ENCODE measurements around the gene ALKBH5.

Gene ALKBH5

DNA sequence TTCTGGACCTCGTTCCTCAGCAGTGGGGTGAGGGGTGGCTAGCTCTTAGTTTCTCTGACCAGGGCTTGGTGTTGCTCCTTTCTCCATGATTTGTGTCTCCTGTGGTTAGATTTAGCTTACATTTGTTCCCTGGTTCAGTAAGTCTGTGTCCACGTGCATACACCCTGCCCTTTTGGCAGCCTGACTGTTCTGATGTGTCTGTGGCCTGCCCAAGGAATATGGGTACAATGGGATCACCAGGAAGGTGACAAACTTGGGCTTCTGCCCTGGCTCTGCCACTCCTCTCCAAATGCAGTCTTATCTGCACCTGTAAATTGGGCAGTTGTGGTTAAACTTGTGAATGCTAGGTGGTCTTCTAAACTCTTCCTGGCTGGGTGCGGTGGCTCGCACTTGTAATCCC is 17.5 kb downstream of the ALKBH5 start:
- no peaks in the 10 kb centered on the region for H3K4me1 ChIP-seq (ENCODE audit: control insufficient read depth, low read length)
- no peak overlapping the region for H3K4me3 ChIP-seq (ENCODE audit: low read length)
- H3F3A ChIP-seq (ENCODE audit: control insufficient read depth, insufficient read depth), result no peaks in the 10 kb centered on the region
- TF ChIP-seq, protein P1, sequence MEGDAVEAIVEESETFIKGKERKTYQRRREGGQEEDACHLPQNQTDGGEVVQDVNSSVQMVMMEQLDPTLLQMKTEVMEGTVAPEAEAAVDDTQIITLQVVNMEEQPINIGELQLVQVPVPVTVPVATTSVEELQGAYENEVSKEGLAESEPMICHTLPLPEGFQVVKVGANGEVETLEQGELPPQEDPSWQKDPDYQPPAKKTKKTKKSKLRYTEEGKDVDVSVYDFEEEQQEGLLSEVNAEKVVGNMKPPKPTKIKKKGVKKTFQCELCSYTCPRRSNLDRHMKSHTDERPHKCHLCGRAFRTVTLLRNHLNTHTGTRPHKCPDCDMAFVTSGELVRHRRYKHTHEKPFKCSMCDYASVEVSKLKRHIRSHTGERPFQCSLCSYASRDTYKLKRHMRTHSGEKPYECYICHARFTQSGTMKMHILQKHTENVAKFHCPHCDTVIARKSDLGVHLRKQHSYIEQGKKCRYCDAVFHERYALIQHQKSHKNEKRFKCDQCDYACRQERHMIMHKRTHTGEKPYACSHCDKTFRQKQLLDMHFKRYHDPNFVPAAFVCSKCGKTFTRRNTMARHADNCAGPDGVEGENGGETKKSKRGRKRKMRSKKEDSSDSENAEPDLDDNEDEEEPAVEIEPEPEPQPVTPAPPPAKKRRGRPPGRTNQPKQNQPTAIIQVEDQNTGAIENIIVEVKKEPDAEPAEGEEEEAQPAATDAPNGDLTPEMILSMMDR (IDR thresholded peaks at IDR 0.05; ENCODE audit: low read depth, low read length, poor library complexity, severe bottlenecking), result no peak
- no peak for TF ChIP-seq EZH2phosphoT487 (IDR thresholded peaks at IDR 0.05; ENCODE audit: borderline replicate concordance, low read length)
- H3K9me2 ChIP-seq (replicated peaks; ENCODE audit: control insufficient read depth, low read length), result no peaks in the 10 kb centered on the region
- H3K27ac ChIP-seq (ENCODE audit: low read depth, low read length), result no peak overlapping the region
- peaks cover 18% of the 10 kb centered on the region; the same call in 1 of the 2 replicates for H4K20me1 ChIP-seq (ENCODE audit: control insufficient read depth, insufficient read depth, low read depth, low read length)
- H3K36me3 ChIP-seq (ENCODE audit: control insufficient read depth, low read length), result peaks cover 76% of the 10 kb centered on the region
- peaks cover 81% of the 10 kb centered on the region for H3K79me2 ChIP-seq (ENCODE audit: control insufficient read depth, low read length)
- H3K4me2 ChIP-seq (ENCODE audit: low read length), result no peak overlapping the region
- H3K27me3 ChIP-seq (ENCODE audit: control insufficient read depth, low read length), result no peaks in the 10 kb centered on the region
- H3K9me3 ChIP-seq (ENCODE audit: control insufficient read depth, insufficient read depth, low read length), result no peaks in the 10 kb centered on the region

DNA sequence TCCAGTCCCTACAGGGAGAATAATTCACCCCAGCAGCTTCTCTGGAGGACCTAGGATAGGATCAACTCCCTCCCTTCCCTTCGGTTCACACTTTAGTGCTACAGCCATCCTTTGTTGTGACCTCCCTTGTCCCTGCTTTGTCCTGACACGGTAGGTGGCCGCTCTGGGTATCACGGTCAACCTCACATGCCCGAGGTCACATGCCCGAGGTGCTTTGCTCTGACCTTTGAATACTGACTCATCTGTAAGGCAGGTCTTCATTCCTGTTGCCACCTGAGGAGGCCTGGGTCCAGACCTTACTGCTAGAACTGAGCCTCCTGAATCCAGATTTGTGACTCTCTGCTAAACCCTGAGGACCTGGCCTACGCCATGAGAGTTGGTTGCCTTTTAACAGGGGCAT is 19.7 kb downstream of the ALKBH5 start:
- Histone ChIP-seq H3K4me1 (ENCODE audit: control insufficient read depth, low read length) (no peaks in the 10 kb centered on the region), H3K9me3 (ENCODE audit: control insufficient read depth, insufficient read depth, low read length) (no peaks in the 10 kb centered on the region), H3K27ac (ENCODE audit: low read depth, low read length) (no peak overlapping the region), H3F3A (ENCODE audit: control insufficient read depth, insufficient read depth) (no peaks in the 10 kb centered on the region), H3K27me3 (ENCODE audit: control insufficient read depth, low read length) (no peaks in the 10 kb centered on the region), H3K4me3 (ENCODE audit: low read length) (no peak overlapping the region), H3K36me3 (ENCODE audit: control insufficient read depth, low read length) (peaks cover 74% of the 10 kb centered on the region), H3K4me2 (ENCODE audit: low read length) (no peak overlapping the region), H4K20me1 (ENCODE audit: control insufficient read depth, insufficient read depth, low read depth, low read length) (peaks cover 18% of the 10 kb centered on the region; the same call in 1 of the 2 replicates), H3K9me2 (replicated peaks; ENCODE audit: control insufficient read depth, low read length) (no peaks in the 10 kb centered on the region), H3K79me2 (ENCODE audit: control insufficient read depth, low read length) (peaks cover 60% of the 10 kb centered on the region)
- TF ChIP-seq EZH2phosphoT487 (IDR thresholded peaks at IDR 0.05; ENCODE audit: borderline replicate concordance, low read length), result no peak
- TF ChIP-seq, protein P1 (IDR thresholded peaks at IDR 0.05; ENCODE audit: low read depth, low read length, poor library complexity, severe bottlenecking), result no peak

DNA sequence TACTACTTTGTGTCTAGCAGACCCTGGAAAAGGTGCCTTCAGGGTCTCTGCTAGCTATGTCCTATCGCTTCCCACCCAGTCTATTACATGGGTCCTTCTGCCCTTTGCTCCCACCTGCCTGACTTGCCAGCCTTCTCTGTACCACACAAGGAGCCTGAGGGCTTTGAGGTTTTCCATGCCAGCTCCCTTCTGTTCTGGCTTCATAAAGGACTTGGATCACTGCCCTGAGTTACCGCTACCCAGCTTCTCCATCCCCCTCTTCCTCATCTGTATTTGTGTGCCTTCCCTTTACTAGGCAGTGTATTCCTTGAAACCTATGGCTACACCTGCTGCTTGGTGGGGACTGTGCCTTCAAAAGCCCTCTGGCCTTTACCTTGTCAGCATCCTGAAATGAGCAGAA is 22.2 kb downstream of the ALKBH5 start:
- Histone ChIP-seq H3F3A (ENCODE audit: control insufficient read depth, insufficient read depth) (no peaks in the 10 kb centered on the region), H3K4me2 (ENCODE audit: low read length) (no peak overlapping the region), H3K4me3 (ENCODE audit: low read length) (no peak overlapping the region), H3K4me1 (ENCODE audit: control insufficient read depth, low read length) (no peaks in the 10 kb centered on the region), H3K27ac (ENCODE audit: low read depth, low read length) (no peak overlapping the region), H3K79me2 (ENCODE audit: control insufficient read depth, low read length) (peaks cover 36% of the 10 kb centered on the region), H4K20me1 (ENCODE audit: control insufficient read depth, insufficient read depth, low read depth, low read length) (peaks cover 9% of the 10 kb centered on the region; the same call in 1 of the 2 replicates), H3K9me2 (replicated peaks; ENCODE audit: control insufficient read depth, low read length) (no peaks in the 10 kb centered on the region), H3K36me3 (ENCODE audit: control insufficient read depth, low read length) (peaks cover 72% of the 10 kb centered on the region), H3K9me3 (ENCODE audit: control insufficient read depth, insufficient read depth, low read length) (no peaks in the 10 kb centered on the region), H3K27me3 (ENCODE audit: control insufficient read depth, low read length) (no peaks in the 10 kb centered on the region)
- TF ChIP-seq, protein P1 (IDR thresholded peaks at IDR 0.05; ENCODE audit: low read depth, low read length, poor library complexity, severe bottlenecking), result no peak

DNA sequence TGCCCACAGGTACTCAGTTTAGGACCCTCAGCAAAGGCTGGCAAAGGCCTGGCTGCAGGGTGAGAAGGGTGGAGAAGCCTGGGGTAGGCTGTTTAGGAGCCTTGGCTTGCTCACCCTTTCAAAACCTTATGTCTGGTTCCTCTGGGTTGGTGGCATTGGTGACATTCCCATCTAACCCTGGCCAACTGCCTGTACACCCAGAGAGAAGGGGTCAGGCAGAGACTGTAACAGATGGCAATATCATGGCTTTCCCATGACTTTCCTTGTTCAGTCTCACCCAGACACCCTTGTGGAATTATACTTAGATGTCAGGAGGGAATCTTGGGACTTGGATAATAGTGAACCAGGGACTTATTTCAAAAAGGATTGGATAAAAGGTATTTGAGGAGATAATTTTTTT is 23.3 kb downstream of the ALKBH5 start:
- Histone ChIP-seq H4K20me1 (ENCODE audit: control insufficient read depth, insufficient read depth, low read depth, low read length) (peaks cover 9% of the 10 kb centered on the region; the same call in 1 of the 2 replicates), H3K27ac (ENCODE audit: low read depth, low read length) (no peak overlapping the region), H3K79me2 (ENCODE audit: control insufficient read depth, low read length) (peaks cover 26% of the 10 kb centered on the region), H3K27me3 (ENCODE audit: control insufficient read depth, low read length) (no peaks in the 10 kb centered on the region), H3K4me2 (ENCODE audit: low read length) (no peak overlapping the region), H3K36me3 (ENCODE audit: control insufficient read depth, low read length) (peaks cover 67% of the 10 kb centered on the region), H3K9me2 (replicated peaks; ENCODE audit: control insufficient read depth, low read length) (no peaks in the 10 kb centered on the region), H3F3A (ENCODE audit: control insufficient read depth, insufficient read depth) (no peaks in the 10 kb centered on the region), H3K9me3 (ENCODE audit: control insufficient read depth, insufficient read depth, low read length) (no peaks in the 10 kb centered on the region), H3K4me1 (ENCODE audit: control insufficient read depth, low read length) (no peaks in the 10 kb centered on the region), H3K4me3 (ENCODE audit: low read length) (no peak overlapping the region)
- TF ChIP-seq EZH2phosphoT487 (IDR thresholded peaks at IDR 0.05; ENCODE audit: borderline replicate concordance, low read length), result no peak
- TF ChIP-seq, protein P1 (IDR thresholded peaks at IDR 0.05; ENCODE audit: low read depth, low read length, poor library complexity, severe bottlenecking), result no peak
